22Rv1 (cell line): ENCODE measurements around the gene IRGC.

Experiments
- H3K27ac ChIP-seq: fragments of 450-650 bp; 2 replicates; pipeline ENCODE4 v1.5.1; 2017
- ZFX ChIP-seq: fragments of 450-650 bp; IDR thresholded peaks from 2 replicates; pipeline ENCODE4 v1.6.1; 2017; ENCODE audit warnings: antibody characterized with exemption, borderline replicate concordance
- TF ChIP-seq, protein P1 (sequence below): fragments of 450-650 bp; IDR thresholded peaks from 2 replicates; pipeline ENCODE4 v1.5.1; 2017; ENCODE audit warnings: mild to moderate bottlenecking

Gene IRGC

DNA sequence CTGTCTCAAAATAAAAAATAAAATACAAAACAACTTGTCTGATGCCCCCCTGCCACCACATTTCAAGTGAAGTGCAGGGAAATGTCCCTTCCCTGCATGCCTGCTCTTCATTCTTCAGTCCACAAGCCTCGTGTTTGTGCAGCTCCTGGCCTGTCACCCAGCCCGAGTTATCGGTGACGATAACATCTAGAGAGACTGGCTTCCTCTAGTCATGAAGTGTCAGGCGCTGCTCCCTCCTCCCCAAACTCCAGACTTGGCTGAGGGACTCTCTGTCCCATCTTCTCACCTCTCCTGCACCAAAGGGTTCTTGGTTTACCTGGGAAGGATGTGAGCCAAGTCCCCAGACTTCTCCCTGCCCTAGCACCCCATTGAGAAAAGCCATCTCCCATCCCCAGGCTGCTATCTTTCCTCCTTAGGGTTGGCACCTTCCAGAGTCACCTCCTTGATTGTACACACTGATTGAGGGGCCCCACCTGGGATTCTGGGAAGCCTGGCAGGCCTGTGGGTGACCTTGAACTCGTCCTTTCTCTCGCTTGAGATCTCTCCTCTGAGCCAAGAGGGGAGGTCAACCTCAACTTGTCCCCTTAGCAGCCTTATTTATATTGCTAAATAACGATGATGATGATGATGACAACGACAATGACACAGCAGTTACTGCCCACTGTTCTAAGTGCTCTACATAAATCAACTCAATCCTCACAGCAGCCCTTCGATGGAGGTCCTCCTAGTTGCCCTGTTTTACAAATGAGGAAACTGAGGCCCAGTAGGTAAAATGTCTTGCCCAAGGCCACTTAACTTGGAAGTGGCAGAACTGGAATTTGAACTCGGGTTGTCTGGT, 32.8 kb upstream of the IRGC start:
- TF ChIP-seq, protein P1, sequence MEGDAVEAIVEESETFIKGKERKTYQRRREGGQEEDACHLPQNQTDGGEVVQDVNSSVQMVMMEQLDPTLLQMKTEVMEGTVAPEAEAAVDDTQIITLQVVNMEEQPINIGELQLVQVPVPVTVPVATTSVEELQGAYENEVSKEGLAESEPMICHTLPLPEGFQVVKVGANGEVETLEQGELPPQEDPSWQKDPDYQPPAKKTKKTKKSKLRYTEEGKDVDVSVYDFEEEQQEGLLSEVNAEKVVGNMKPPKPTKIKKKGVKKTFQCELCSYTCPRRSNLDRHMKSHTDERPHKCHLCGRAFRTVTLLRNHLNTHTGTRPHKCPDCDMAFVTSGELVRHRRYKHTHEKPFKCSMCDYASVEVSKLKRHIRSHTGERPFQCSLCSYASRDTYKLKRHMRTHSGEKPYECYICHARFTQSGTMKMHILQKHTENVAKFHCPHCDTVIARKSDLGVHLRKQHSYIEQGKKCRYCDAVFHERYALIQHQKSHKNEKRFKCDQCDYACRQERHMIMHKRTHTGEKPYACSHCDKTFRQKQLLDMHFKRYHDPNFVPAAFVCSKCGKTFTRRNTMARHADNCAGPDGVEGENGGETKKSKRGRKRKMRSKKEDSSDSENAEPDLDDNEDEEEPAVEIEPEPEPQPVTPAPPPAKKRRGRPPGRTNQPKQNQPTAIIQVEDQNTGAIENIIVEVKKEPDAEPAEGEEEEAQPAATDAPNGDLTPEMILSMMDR = no peak
- TF ChIP-seq ZFX = no peak
- H3K27ac ChIP-seq = no peak overlapping the region

DNA sequence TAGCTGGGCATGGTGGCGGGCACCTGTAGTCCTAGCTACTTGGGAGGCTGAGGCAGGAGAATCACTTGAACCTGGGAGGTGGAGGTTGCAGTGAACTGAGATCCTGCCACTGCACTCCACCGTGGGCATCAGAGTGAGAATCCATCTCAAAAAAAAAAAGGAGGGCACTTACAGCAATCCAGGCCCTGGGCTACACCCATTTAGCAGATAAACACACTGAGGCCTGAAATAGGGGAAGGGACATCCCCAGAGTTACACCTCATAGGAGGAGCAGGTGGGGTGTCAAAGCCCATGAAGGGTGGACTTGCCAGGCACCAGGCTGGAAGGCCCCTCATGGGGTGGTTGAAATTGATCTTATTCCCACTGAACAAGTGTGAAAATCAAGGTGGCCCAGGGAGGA, 32.0 kb upstream of the IRGC start:
- no peak overlapping the region for H3K27ac ChIP-seq
- TF ChIP-seq ZFX = no peak
- TF ChIP-seq, protein P1 = no peak

DNA sequence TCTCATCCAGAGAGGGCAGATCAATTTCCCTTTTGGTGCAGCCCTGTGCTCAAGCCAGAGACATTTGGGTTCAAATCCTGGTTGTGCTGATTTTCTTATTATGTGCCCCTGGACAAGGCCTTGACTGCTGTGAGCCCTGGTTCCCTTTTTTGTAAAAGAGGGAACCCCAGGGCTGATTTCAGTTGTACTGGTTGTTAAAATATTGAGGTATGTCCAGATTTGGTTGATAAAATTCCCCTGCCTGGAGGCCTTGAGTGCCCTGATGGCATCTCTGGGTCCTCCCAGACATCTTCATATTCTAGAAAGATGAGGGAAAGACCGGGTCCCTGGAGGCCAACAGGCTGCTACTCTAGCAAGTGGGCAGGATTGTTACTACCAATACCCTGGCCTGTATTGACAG, 31.6 kb upstream of the IRGC start:
- no peak overlapping the region for H3K27ac ChIP-seq
- TF ChIP-seq ZFX = no peak
- TF ChIP-seq, protein P1 = no peak

DNA sequence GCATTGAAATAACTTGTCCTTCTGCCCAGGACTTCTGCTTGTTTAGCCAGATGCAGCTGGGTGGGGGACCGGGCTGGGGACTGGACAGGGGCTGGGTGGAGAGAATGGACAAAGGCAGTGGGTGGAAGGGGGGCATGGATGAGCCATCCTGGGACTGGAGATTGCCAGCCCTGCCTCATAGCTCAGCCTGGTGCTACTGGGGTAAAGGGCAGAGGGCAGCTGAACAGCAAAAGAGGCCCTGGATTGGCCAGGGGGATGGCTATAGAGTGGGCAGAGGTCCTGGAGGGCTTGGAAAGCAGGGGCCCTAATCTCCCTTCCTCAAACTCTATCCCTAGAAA, 28.2 kb upstream of the IRGC start:
- H3K27ac ChIP-seq = no peak overlapping the region
- TF ChIP-seq, protein P1 = no peak
- no peak for TF ChIP-seq ZFX

DNA sequence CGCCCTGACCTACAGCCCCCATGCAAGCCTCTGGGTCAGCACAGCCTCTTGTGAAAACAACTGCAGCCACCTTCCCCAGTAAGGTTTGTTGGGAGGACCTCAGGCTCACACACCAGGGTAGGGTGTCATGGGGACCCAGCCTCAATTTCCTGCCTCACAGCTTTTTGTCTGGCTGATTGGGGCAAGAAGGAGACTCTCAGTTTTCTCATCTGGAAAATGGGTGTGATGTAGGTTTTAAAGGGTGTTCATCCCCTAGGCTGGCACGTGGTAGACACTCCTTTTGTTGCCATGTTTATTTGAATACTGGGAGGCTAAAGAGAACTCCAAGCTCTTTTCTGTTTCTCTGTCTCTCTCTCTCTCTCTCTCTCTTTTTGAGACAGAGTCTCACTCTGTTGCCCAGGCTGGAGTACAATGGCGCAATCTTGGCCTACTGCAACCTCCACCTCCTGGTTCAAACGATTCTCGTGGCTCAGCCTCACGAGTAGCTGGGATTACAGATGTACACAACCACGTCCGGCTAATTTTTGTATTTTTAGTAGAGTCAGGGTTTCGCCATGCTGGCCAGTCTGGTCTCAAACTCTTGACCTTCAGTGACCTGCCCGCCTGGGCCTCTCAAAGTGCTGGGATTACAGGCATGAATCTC, 27.7 kb upstream of the IRGC start:
- no peak overlapping the region for H3K27ac ChIP-seq
- TF ChIP-seq, protein P1 = no peak
- no peak for TF ChIP-seq ZFX

DNA sequence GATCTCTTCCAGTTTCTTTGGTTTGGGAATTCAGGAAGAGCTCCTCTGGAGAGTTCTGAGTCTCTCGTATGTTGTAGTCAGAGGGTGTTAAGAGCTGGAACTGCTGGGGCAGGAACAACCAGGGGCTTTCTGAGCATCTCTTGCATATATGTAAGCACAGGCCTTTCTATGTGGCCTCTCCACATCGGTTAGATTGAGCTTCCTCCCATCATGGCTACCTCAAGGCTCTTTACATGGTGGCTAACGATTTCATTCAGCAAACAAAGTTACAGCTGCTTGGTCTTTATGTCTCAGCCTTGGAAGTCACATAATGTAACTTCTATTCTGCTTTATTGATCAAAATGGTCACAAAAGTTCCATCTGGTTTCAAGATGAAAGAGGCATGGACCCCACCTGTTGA, 25.4 kb upstream of the IRGC start:
- TF ChIP-seq ZFX = no peak
- TF ChIP-seq, protein P1 = no peak

DNA sequence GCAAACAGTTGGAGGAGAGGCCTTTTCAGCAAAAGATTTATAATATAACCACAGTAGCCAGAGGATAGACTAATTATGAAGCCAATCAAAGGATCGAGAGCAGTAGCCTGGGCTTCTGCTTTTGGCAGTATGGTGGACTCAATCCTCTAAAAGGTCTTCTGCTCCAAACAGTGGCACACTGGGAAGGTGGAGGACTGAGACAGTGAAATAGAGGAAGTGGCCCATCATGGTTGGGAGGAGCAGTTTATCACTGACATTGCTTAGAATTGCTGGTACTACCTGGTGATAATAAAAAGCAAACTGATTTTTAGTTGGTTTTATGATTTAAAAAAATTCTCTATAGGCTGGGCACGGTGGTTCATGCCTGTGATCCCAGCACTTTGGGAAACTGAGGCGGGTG, 25.0 kb upstream of the IRGC start:
- no peak for TF ChIP-seq ZFX
- TF ChIP-seq, protein P1 = no peak
- no peak overlapping the region for H3K27ac ChIP-seq

More for the DNA sequence above, 25.4 kb upstream of the IRGC start:
- H3K27ac ChIP-seq = no peak overlapping the region
